ENCODE results near the gene IL10RB. TPM values are rescaled to one million over a fixed set of nuclear protein-coding genes. Genes with fewer than 3 reads are reported as not detected.
A peak's percentile ranks its signal among the peaks of the same experiment; 100 is the strongest.

Gene IL10RB
- total and polyA plus RNA-seq, 2 donors (not counting 1 experiment from before 2014, with no cell fraction given), result 29.3 to 32.5 TPM

DNA sequence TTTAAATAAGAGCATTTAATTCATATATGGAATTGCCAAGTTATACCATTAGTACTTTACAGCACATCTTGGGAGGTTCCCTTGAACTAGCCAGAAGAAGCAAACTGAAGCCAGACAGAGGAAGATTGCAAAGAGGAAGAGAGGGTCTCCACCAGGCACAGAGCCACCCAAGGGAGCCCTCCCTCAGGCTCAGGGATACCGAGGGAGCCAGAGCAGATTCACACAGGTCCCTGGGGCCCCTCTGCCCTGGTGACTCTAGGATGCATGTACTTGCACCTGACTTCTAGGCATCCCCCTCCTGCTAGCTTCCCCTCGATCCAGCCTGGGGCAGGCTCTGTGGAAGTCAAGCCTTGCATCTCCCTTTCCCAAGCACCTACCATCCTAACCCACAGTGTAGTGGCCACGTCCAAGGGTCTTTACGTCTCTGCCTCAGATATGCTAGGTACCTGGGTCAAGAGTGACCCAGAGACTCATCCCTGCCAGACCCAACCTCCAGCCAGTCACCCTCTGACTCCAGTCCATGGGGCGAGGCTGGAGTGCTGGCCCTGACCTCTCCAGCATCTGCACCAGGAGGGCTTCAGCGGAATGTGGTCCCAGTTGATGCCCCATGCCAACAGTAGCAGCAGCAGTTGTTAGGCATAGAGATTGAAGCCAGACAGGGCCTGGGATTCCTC lies 30.0 kb upstream of the IL10RB start:
- CTCF ChIA-PET, result interaction anchor here (1.7 kb wide), 1 partner anchor 36 kb away, joined by 4 read pairs; no protein-coding TSS in a partner anchor
- Mint-ChIP-seq H3K9me3 (ENCODE audit: insufficient read depth) (no peaks in the 10 kb centered on the region), H3K4me1 (peaks cover 70% of the 10 kb centered on the region), H3K4me3 (no peak overlapping the region), H3K27ac (no peak overlapping the region), H3K27me3 (no peaks in the 10 kb centered on the region)
- Histone ChIP-seq H3K36me3 (replicated peaks in 1 of 2; ENCODE audit: control extremely low read depth in 1 of 2, control insufficient read depth in 1 of 2, extremely low read depth in 1 of 2, insufficient read depth in 2 of 2, low read length in 1 of 2) (peaks cover 4 to 22% of the 10 kb centered on the region in 2 experiments), H3K4me1 (ENCODE audit: control insufficient read depth in 2 of 2, insufficient read depth in 2 of 2, low read length in 2 of 2) (peaks cover 39 to 63% of the 10 kb centered on the region in 2 donors), H3K27me3 (replicated peaks in 1 of 4; ENCODE audit: control extremely low read depth in 1 of 4, control insufficient read depth in 3 of 4, insufficient read depth in 4 of 4, low read length in 3 of 4) (no peaks in the 10 kb centered on the region), H3K9ac (ENCODE audit: low read length) (no peak overlapping the region), H3K27ac (ENCODE audit: low read length in 2 of 2) (peak overlapping the region in 1 of 2 donors; percentile 14), H3K4me3 (ENCODE audit: control extremely low read depth in 1 of 5, extremely low read depth in 1 of 5, insufficient read depth in 1 of 5, low read depth in 2 of 5, low read length in 4 of 5) (no peak overlapping the region), H3K4me2 (replicated peaks; ENCODE audit: low read depth, low read length, poor library complexity, severe bottlenecking) (no peak overlapping the region), H4K20me1 (ENCODE audit: control insufficient read depth, insufficient read depth, low read length, poor library complexity, severe bottlenecking) (peaks cover 50% of the 10 kb centered on the region), H2AFZ (ENCODE audit: insufficient read depth, low read depth, low read length, poor library complexity, severe bottlenecking) (no peak overlapping the region), H3K9me3 (ENCODE audit: control extremely low read depth in 1 of 3, control insufficient read depth in 2 of 3, insufficient read depth in 1 of 3, low read length in 2 of 3) (no peaks in the 10 kb centered on the region), H3K79me2 (ENCODE audit: control insufficient read depth, insufficient read depth, low read length) (peaks cover 95% of the 10 kb centered on the region)
- DNase-seq, result no peak
- POLR2A ChIA-PET, result no interaction called here
- intact Hi-C loops (cut with micrococcal nuclease), result no loop called here
- WGBS (ENCODE audit: insufficient coverage), result 80% methylated on average over 6 of the region's 6 CpGs
- TF ChIP-seq, protein P1, sequence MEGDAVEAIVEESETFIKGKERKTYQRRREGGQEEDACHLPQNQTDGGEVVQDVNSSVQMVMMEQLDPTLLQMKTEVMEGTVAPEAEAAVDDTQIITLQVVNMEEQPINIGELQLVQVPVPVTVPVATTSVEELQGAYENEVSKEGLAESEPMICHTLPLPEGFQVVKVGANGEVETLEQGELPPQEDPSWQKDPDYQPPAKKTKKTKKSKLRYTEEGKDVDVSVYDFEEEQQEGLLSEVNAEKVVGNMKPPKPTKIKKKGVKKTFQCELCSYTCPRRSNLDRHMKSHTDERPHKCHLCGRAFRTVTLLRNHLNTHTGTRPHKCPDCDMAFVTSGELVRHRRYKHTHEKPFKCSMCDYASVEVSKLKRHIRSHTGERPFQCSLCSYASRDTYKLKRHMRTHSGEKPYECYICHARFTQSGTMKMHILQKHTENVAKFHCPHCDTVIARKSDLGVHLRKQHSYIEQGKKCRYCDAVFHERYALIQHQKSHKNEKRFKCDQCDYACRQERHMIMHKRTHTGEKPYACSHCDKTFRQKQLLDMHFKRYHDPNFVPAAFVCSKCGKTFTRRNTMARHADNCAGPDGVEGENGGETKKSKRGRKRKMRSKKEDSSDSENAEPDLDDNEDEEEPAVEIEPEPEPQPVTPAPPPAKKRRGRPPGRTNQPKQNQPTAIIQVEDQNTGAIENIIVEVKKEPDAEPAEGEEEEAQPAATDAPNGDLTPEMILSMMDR (IDR thresholded peaks at IDR 0.05), result no peak
- no peak for TF ChIP-seq EZH2 (IDR thresholded peaks at IDR 0.05; ENCODE audit: borderline replicate concordance, insufficient read depth, low read depth, low read length, poor library complexity, severe bottlenecking)
- ATAC-seq (ENCODE audit: low read depth), result no peak

DNA sequence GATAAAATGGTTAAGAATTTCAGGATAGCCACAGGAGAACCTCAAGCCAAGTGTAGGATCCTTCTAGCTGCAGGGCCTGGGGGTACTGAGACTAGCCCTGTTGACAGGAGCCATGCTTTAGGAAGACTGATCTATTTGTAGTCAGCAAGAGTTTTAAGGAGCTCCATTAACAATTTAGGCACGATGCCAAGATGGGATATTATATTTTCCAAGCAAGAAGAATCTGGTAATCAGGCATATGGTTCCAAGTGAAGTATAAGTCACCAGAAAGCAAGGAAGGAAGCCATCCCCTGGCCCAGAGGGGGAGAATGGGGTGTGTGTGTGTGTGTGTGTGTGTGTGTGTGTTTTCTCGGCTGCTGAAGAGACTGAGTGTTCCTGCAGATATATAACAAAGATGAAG lies 29.4 kb upstream of the IL10RB start:
- Mint-ChIP-seq H3K27ac (peak overlapping the region; percentile 47), H3K4me1 (peaks cover 67% of the 10 kb centered on the region), H3K9me3 (ENCODE audit: insufficient read depth) (no peaks in the 10 kb centered on the region), H3K27me3 (no peaks in the 10 kb centered on the region), H3K4me3 (no peak overlapping the region)
- ChIA-PET POLR2A (no interaction called here), CTCF (interaction anchor here (3.3 kb wide), 1 partner anchor 39 kb away, joined by 16 read pairs; no protein-coding TSS in a partner anchor)
- no peaks in the 10 kb centered on the region for H3K9me3 ChIP-seq (ENCODE audit: control extremely low read depth in 1 of 3, control insufficient read depth in 2 of 3, insufficient read depth in 1 of 3, low read length in 2 of 3)
- H3K4me3 ChIP-seq (ENCODE audit: control extremely low read depth in 1 of 5, extremely low read depth in 1 of 5, insufficient read depth in 1 of 5, low read depth in 2 of 5, low read length in 4 of 5), result no peak overlapping the region
- peaks cover 94% of the 10 kb centered on the region for H3K79me2 ChIP-seq (ENCODE audit: control insufficient read depth, insufficient read depth, low read length)
- TF ChIP-seq, protein P1 (IDR thresholded peaks at IDR 0.05), result no peak
- no peak for TF ChIP-seq EZH2 (IDR thresholded peaks at IDR 0.05; ENCODE audit: borderline replicate concordance, insufficient read depth, low read depth, low read length, poor library complexity, severe bottlenecking)
- intact Hi-C loops (cut with micrococcal nuclease), result no loop called here
- H3K36me3 ChIP-seq (replicated peaks in 1 of 2; ENCODE audit: control extremely low read depth in 1 of 2, control insufficient read depth in 1 of 2, extremely low read depth in 1 of 2, insufficient read depth in 2 of 2, low read length in 1 of 2), result peaks cover 4 to 25% of the 10 kb centered on the region in 2 experiments
- no peak overlapping the region for H3K27ac ChIP-seq (ENCODE audit: low read length in 2 of 2)
- DNase-seq (no peak), ATAC-seq (ENCODE audit: low read depth) (no peak)
- H3K27me3 ChIP-seq (replicated peaks in 1 of 4; ENCODE audit: control extremely low read depth in 1 of 4, control insufficient read depth in 3 of 4, insufficient read depth in 4 of 4, low read length in 3 of 4), result no peaks in the 10 kb centered on the region
- peaks cover 50% of the 10 kb centered on the region for H4K20me1 ChIP-seq (ENCODE audit: control insufficient read depth, insufficient read depth, low read length, poor library complexity, severe bottlenecking)
- H2AFZ ChIP-seq (ENCODE audit: insufficient read depth, low read depth, low read length, poor library complexity, severe bottlenecking), result no peak overlapping the region
- H3K4me2 ChIP-seq (replicated peaks; ENCODE audit: low read depth, low read length, poor library complexity, severe bottlenecking), result no peak overlapping the region
- H3K9ac ChIP-seq (ENCODE audit: low read length), result no peak overlapping the region
- 100% methylated on average over 1 of the region's 2 CpGs for WGBS (ENCODE audit: insufficient coverage)
- peaks cover 34 to 58% of the 10 kb centered on the region in 2 donors for H3K4me1 ChIP-seq (ENCODE audit: control insufficient read depth in 2 of 2, insufficient read depth in 2 of 2, low read length in 2 of 2)
